GM10266 (cell line): ENCODE data around the gene ARHGAP42.

Experiments used
- DNase-seq: peaks from one replicate; pipeline ENCODE4 v3.0.0; 2012; ENCODE audit errors: extremely low spot score
- CTCF ChIP-seq: IDR thresholded peaks from 2 replicates; pipeline ENCODE4 v1.5.1; 2012; ENCODE audit warnings: mild to moderate bottlenecking, low read depth; ENCODE audit not compliant: control insufficient read depth, insufficient read depth; ENCODE audit errors: missing control alignments

Gene ARHGAP42

GRCh38 chr11:100719362-100719761 lies 32.3 kb downstream of the ARHGAP42 start:
- no peak for TF ChIP-seq CTCF
- no peak for DNase-seq

- no peak for TF ChIP-seq CTCF
Measured at GRCh38 chr11:100719809-100720221, 32.7 kb downstream of the ARHGAP42 start.

GRCh38 chr11:100726680-100727079 lies 39.6 kb downstream of the ARHGAP42 start:
- no peak for DNase-seq
- TF ChIP-seq CTCF, result no peak

More at GRCh38 chr11:100719809-100720221, 32.7 kb downstream of the ARHGAP42 start:
- DNase-seq, result no peak

- no peak for DNase-seq
- TF ChIP-seq CTCF, result no peak
Measured at GRCh38 chr11:100727410-100727809, 40.3 kb downstream of the ARHGAP42 start.

- DNase-seq, result no peak
- TF ChIP-seq CTCF, result no peak
Measured at GRCh38 chr11:100730266-100730665, 43.2 kb downstream of the ARHGAP42 start.

- no peak for DNase-seq
- no peak for TF ChIP-seq CTCF
Measured at GRCh38 chr11:100731471-100731870, 44.4 kb downstream of the ARHGAP42 start.

- no peak for DNase-seq
- TF ChIP-seq CTCF, result no peak
Measured at GRCh38 chr11:100732949-100733348, 45.9 kb downstream of the ARHGAP42 start.
